AG04450 (cell line): ENCODE measurements around the gene TNFRSF1A. TPM values are rescaled to one million over a fixed set of nuclear protein-coding genes. Genes with fewer than 3 reads are reported as not detected.

Experiments used
- CTCF ChIA-PET: fragments of 300-600, 350-600 bp; formaldehyde crosslinking; extraction: SDS; loops from one replicate; lab custom pipeline; 2022; ENCODE audit warnings: antibody characterized with exemption, inconsistent platforms; lab: Charles Lee
- POLR2A ChIA-PET: fragments of 350-600 bp; formaldehyde crosslinking; extraction: SDS; loops from one replicate; lab custom pipeline; 2021; ENCODE audit warnings: antibody characterized with exemption, inconsistent platforms; lab: Yijun Ruan, JAX
- DNase-seq: peaks from one replicate; pipeline ENCODE4 v3.0.0-alpha.2; 2011; ENCODE audit warnings: low read depth, low spot score
- H3K27ac ChIP-seq: one replicate; pipeline ENCODE4 v1.5.1; 2012; ENCODE audit warnings: low read depth, low read length, control low read depth
- H3K27me3 ChIP-seq: one replicate; pipeline ENCODE4 v1.6.0; 2012; ENCODE audit warnings: low read length; ENCODE audit not compliant: control insufficient read depth, insufficient read depth
- H3K4me3 ChIP-seq: 2 replicates; pipeline ENCODE4 v1.5.1; 2011; ENCODE audit warnings: mild to moderate bottlenecking, low read depth, low read length, control low read depth
- H3K9me3 ChIP-seq: 2 replicates; pipeline ENCODE4 v1.5.1; 2012; ENCODE audit warnings: low read length; ENCODE audit not compliant: control insufficient read depth, insufficient read depth
- polyA plus RNA-seq: library from polyadenylated mRNA; depleted of rRNA; stranded (reverse); fragments of >200 nt; gene quantifications from 2 replicates; pipeline ENCODE4 v1.2.3, GENCODE V29; 2011
- TF ChIP-seq, protein P1 (sequence below): IDR thresholded peaks from 2 replicates; pipeline ENCODE4 v1.5.1; 2011; ENCODE audit warnings: low read depth, low read length, control low read depth, inconsistent platforms

TNFRSF1A gene
- polyA plus RNA-seq, 1 experiment = 231 TPM

DNA sequence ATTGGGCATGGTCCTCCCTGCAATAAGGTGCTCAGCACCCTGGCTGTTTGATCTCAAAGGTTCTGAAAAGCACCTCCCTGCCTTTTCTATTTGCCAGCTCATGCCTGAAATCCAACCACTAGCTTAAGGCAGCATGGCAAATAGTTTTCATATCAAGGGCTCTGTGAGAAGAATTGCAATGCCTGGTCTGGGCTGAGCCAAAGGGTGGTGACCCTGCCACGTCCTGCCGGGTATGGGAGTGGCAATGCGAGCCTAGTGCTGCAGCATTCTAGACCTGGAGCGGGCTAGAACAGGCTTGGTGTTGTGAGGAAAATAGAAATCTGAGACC is 35.8 kb upstream of the TNFRSF1A start:
- DNase-seq = no peak
- H3K9me3 ChIP-seq = no peaks in the 10 kb centered on the region
- no peak overlapping the region for H3K4me3 ChIP-seq
- H3K27me3 ChIP-seq = no peaks in the 10 kb centered on the region
- CTCF ChIA-PET = interaction anchor here (1.0 to 1.1 kb wide), 2 partner anchors 32 to 87 kb away, joined by 3 to 4 read pairs; no protein-coding TSS in a partner anchor
- H3K27ac ChIP-seq = no peak overlapping the region
- POLR2A ChIA-PET = no interaction called here
- TF ChIP-seq, protein P1, sequence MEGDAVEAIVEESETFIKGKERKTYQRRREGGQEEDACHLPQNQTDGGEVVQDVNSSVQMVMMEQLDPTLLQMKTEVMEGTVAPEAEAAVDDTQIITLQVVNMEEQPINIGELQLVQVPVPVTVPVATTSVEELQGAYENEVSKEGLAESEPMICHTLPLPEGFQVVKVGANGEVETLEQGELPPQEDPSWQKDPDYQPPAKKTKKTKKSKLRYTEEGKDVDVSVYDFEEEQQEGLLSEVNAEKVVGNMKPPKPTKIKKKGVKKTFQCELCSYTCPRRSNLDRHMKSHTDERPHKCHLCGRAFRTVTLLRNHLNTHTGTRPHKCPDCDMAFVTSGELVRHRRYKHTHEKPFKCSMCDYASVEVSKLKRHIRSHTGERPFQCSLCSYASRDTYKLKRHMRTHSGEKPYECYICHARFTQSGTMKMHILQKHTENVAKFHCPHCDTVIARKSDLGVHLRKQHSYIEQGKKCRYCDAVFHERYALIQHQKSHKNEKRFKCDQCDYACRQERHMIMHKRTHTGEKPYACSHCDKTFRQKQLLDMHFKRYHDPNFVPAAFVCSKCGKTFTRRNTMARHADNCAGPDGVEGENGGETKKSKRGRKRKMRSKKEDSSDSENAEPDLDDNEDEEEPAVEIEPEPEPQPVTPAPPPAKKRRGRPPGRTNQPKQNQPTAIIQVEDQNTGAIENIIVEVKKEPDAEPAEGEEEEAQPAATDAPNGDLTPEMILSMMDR = no peak

DNA sequence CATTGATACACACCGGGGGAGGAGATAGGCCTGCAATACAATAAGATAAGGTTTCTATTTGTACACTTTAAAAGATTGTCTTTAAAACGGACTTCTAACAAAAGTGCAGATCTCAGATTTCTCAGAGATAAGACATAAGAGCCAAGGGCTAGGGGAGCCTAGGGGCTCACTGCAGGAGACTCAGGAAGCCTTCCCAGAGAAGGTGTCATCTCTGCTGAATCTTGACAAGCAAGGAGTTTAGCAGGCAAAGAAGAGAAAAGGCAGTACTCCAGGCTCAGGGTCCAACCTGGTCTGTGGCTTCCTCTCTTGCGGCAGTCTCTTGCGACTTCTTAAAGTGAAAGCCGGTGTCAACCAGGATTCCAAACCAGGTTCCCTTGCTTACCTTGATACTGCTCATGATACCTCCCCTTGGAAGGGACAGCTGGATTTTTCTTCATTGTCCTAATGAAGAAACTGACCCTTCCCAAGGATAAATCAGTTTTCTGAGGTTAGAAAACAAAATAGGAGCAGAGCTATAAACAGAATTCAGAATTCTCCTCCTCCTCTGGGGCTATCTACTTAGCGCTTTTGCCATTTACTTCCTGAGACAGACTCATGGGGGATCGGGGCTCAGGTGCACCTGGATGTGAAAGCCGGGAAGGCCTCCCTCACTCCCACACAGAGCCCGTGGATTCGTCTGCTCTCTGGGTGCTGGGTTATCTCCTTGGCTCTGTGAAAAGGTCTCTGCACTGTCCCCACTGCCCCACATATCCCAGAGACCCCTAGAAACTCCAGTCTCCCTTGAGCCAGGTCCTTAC is 35.2 kb upstream of the TNFRSF1A start:
- no peaks in the 10 kb centered on the region for H3K27me3 ChIP-seq
- no peak for DNase-seq
- POLR2A ChIA-PET = no interaction called here
- CTCF ChIA-PET = interaction anchor here (1.0 to 1.1 kb wide), 2 partner anchors 31 to 88 kb away, joined by 3 to 4 read pairs; no protein-coding TSS in a partner anchor
- TF ChIP-seq, protein P1 = no peak
- no peak overlapping the region for H3K4me3 ChIP-seq
- peak overlapping the region; percentile 68 for H3K27ac ChIP-seq
- no peaks in the 10 kb centered on the region for H3K9me3 ChIP-seq

DNA sequence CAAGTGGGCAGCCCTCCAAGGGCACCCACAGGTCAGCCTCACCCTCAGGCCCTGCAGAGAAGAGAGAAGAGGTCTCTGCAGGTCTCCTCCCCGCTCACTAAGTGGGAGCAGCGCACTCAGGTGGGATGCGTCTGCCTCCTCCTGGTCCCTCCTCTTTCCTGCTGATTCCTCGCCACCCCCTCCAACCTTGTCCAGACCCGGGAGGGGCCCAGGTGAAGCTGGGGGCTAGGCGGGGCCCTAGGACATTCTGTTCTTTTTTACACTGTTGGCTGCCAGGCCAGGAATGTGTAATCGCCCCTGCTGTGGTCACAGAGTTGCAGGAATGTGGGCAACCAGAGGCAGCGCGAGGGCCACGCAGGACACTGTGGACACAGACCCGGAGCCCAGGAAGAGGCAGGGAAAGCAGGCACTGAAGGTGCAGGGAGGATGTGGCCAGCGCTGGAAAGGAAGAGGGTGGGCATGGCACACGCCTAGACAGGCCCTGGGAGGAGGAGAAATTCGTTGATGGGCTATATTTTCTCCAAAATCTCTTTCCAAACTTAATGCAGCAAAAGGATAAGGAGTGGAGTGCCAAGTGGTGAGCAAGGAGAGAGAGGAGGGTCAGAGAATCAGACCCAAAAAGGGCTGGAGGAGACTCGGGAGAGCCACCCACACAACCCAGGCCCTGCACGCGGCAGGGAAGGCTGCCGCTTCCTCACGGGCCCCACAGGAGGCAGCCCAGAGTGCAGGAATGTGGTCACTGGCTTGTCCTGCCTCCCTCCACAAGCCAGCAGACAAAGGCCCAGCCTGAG is 34.4 kb upstream of the TNFRSF1A start:
- H3K27me3 ChIP-seq = no peaks in the 10 kb centered on the region
- no peak overlapping the region for H3K4me3 ChIP-seq
- CTCF ChIA-PET = interaction anchor here (1.0 kb wide), 1 partner anchor 89 kb away, joined by 4 read pairs; no protein-coding TSS in a partner anchor
- no peaks in the 10 kb centered on the region for H3K9me3 ChIP-seq
- POLR2A ChIA-PET = no interaction called here
- H3K27ac ChIP-seq = peak overlapping the region; percentile 68
- TF ChIP-seq, protein P1 = peak; percentile 57
- DNase-seq = no peak

DNA sequence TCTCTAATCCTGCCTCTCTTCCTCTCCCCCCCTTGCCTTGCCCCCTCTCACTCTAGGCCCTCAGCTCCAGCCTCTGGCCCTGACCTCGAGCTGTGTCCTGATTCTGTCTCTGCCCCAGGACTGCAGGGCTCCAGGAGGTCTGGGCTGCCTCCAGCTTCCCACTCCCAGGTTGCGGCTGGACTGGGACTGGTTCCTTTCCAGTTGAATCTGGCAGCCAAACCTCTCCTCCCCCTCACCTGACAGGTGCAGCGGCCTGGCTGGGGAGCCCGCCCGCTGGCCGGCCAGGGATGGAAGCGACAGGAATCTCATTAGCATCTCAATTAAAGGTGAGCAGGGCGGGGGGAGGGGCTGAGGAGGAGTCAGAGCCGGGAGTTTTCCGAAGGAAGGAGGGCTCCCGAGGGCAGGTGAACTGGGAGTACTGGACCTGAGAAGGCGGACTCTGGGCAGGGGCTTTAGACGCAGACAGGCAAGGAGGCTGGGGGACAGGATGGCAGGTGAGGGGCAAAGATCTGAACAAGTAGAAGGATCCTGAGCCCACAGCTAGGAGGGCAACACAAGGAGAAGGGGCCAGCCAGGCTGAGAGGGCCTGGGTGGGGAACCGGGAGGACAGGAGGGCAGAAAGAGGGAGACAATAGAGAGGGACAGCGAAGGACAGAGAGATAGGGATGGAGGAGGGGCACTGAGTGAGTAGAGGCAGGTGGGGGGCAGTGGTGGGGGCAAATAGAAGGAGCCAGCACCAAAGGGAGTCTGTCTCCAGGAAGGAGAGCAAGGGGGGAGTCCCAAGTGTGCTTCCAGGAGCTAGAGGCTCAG is 33.6 kb upstream of the TNFRSF1A start, which contains the start of gene SCNN1A:
Gene SCNN1A, minus strand, starts transcription at position 295 of the 810 bp plus-strand sequence. CDS start 780 bp downstream, outside the sequence.
- no peak within 1 kb of the TSS for H3K4me3 ChIP-seq
- DNase-seq = no peak
- H3K9me3 ChIP-seq = no peaks in the 10 kb centered on the region
- H3K27ac ChIP-seq = peak within 1 kb of the TSS; percentile 68
- ChIA-PET POLR2A (interaction anchor here (1.0 kb wide), 1 partner anchor 8 kb away, joined by 3 read pairs; the partner anchor contains the start of gene LTBR), CTCF (interaction anchor here (0.7 kb wide), 1 partner anchor 18 kb away, joined by 3 read pairs; no protein-coding TSS in a partner anchor)
- no peaks in the 10 kb centered on the region for H3K27me3 ChIP-seq
- TF ChIP-seq, protein P1 = no peak
